Activated CD8-positive, alpha-beta T cell treated with anti-CD3 and anti-CD28 coated beads for 36 hours (primary cell): Measurements from ENCODE around the gene DENND2D. TPM values are rescaled to one million over a fixed set of nuclear protein-coding genes. Genes with fewer than 3 reads are reported as not detected.

Experiments used
- ATAC-seq: fragments of 200-7000 bp; cut with Tn5 transposase; one replicate; pipeline ENCODE4 v1.10.0; 2021; ENCODE audit warnings: mild to moderate bottlenecking, moderate library complexity
- CTCF ChIA-PET: fragments of 350-600 bp; sonication (Branson Sonifier 250); formaldehyde crosslinking; loops from one replicate; lab custom pipeline; 2021; ENCODE audit warnings: antibody characterized with exemption; lab: Charles Lee
- POLR2A ChIA-PET: fragments of 350-600 bp; sonication (Branson Sonifier 250); formaldehyde crosslinking; loops from one replicate; lab custom pipeline; 2021; ENCODE audit warnings: antibody characterized with exemption; lab: Charles Lee
- DNase-seq: peaks from one replicate; pipeline ENCODE4 v3.0.0-alpha.2; 2020
- H3K27ac Mint-ChIP-seq: one replicate; pipeline ENCODE4 v1.8.0; 2021; ENCODE audit warnings: mild to moderate bottlenecking, mixed read lengths
- H3K27me3 Mint-ChIP-seq: one replicate; pipeline ENCODE4 v1.8.0; 2021; ENCODE audit warnings: mixed read lengths
- H3K36me3 Mint-ChIP-seq: one replicate; pipeline ENCODE4 v1.8.0; 2021; ENCODE audit warnings: low read depth, mixed read lengths
- H3K4me1 Mint-ChIP-seq: one replicate; pipeline ENCODE4 v1.8.0; 2021; ENCODE audit warnings: low read depth, mixed read lengths
- H3K4me3 Mint-ChIP-seq: one replicate; pipeline ENCODE4 v1.8.0; 2021; ENCODE audit warnings: mild to moderate bottlenecking, moderate library complexity, mixed read lengths
- H3K9me3 Mint-ChIP-seq: one replicate; pipeline ENCODE4 v1.8.0; 2021; ENCODE audit warnings: mixed read lengths
- intact Hi-C: fragments of 100-400 bp; cut with micrococcal nuclease; formaldehyde crosslinking; loops from one replicate; pipeline ENCODE4 v1.10.0; 2022
- total RNA-seq, 2 experiments: library from RNA; stranded (reverse); gene quantifications; one replicate each; pipeline ENCODE4 v1.2.3, GENCODE V29; 2021
- TF ChIP-seq, protein P1 (sequence below): fragments of 200-600 bp; IDR thresholded peaks from one replicate; pipeline ENCODE4 v1.8.0; 2022; ENCODE audit warnings: antibody characterized with exemption, mild to moderate bottlenecking

Gene DENND2D
- total RNA-seq, 2 experiments from 2014 or later, result 201 to 208 TPM

DNA sequence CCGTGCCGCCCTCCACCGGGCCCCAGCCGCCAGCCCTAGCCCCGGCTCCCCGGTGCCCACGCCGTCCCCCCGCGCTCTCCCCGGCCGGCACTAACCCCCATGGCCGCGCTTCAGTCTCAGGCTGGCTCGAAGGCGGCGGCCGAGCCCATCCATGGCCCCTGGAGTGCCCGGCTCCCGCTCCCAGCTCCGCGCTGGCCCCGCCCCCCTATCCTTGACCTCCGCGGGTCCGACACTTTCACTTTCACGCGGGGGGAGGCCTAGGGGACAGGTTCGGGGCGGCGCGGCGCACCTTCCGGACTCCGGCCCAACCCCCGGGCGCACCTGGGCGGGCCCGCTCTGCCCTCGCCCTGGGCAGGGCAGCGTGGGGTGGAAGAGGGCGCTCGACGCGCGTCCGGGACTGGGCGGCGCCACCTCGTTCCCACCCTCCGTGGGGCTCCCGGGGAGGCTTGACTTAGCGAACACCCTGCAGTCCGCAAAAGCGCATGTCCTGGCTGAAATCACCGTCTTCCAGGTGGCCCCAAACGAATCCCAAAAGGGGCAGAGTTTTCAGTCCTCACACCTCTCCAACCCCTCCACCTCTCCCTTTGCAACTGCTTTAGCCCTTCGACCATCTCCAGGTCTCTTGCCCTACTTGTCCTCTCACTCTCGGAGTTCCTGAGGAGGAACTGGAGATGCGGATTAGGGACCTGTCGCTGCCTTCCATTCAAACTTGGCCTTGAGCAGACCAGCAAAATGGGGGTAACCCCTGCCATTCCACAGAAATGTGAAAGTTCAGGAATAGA is 3.9 kb upstream of the DENND2D start:
- ATAC-seq (peak; percentile 61), DNase-seq (peak; percentile 65)
- Mint-ChIP-seq H3K4me1 (peaks cover 57% of the 10 kb centered on the region), H3K4me3 (peak overlapping the region; percentile 99), H3K27me3 (no peaks in the 10 kb centered on the region), H3K9me3 (no peaks in the 10 kb centered on the region), H3K27ac (peak overlapping the region; percentile 98), H3K36me3 (peaks cover 18% of the 10 kb centered on the region)
- ChIA-PET CTCF (interaction anchor here (0.6 to 1.7 kb wide), 7 partner anchors 10 to 22 kb away, joined by 3 to 6 read pairs (median 3); no protein-coding TSS in a partner anchor), POLR2A (interaction anchor here (0.6 to 10.4 kb wide), 5 partner anchors 13 to 342 kb away, joined by 3 to 245 read pairs (median 4); partner anchors contain the start of genes CEPT1 and DRAM2)
- intact Hi-C loops, result no loop called here
- TF ChIP-seq, protein P1, sequence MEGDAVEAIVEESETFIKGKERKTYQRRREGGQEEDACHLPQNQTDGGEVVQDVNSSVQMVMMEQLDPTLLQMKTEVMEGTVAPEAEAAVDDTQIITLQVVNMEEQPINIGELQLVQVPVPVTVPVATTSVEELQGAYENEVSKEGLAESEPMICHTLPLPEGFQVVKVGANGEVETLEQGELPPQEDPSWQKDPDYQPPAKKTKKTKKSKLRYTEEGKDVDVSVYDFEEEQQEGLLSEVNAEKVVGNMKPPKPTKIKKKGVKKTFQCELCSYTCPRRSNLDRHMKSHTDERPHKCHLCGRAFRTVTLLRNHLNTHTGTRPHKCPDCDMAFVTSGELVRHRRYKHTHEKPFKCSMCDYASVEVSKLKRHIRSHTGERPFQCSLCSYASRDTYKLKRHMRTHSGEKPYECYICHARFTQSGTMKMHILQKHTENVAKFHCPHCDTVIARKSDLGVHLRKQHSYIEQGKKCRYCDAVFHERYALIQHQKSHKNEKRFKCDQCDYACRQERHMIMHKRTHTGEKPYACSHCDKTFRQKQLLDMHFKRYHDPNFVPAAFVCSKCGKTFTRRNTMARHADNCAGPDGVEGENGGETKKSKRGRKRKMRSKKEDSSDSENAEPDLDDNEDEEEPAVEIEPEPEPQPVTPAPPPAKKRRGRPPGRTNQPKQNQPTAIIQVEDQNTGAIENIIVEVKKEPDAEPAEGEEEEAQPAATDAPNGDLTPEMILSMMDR, result no peak

DNA sequence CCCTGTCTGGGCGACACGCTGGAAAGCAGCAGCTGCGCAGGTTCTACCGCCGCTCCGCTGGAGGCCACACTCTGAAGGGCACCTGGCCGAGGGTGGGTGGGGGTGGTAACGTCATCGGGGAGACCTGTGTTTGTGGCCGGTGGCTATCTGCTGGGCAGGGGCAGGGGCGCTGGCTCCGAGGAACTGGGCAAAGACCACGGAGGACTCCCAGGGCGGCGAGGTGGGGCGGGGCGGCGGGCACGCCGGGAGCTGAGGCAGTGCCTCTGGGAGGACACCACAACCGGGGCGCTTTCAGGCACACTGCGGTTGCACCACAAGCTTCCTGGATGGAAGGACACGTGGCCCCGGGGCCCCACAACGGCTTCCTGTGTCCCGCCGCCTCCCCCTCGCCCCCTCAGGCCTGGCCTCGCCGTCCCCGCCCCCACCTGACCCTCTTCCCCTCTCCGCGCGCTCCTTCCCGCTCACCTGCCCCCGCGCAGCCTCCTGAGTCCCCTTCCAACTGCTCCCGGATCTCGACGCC is 3.3 kb upstream of the DENND2D start:
- intact Hi-C loops, result loop anchor here (1.0 kb wide), 1 partner anchor 11 kb away; no protein-coding TSS in a partner anchor
- Mint-ChIP-seq H3K27ac (peak overlapping the region; percentile 98), H3K4me1 (peaks cover 56% of the 10 kb centered on the region), H3K27me3 (no peaks in the 10 kb centered on the region), H3K36me3 (peaks cover 25% of the 10 kb centered on the region), H3K9me3 (no peaks in the 10 kb centered on the region), H3K4me3 (peak overlapping the region; percentile 99)
- DNase-seq, result peak; percentile 93
- TF ChIP-seq, protein P1, result no peak
- ChIA-PET POLR2A (interaction anchor here (0.6 to 10.4 kb wide), 5 partner anchors 12 to 341 kb away, joined by 3 to 245 read pairs (median 4); partner anchors contain the start of genes CEPT1 and DRAM2), CTCF (interaction anchor here (0.6 to 2.3 kb wide), 8 partner anchors 11 to 21 kb away, joined by 3 to 6 read pairs (median 4); no protein-coding TSS in a partner anchor)
- ATAC-seq, result peak; percentile 31

DNA sequence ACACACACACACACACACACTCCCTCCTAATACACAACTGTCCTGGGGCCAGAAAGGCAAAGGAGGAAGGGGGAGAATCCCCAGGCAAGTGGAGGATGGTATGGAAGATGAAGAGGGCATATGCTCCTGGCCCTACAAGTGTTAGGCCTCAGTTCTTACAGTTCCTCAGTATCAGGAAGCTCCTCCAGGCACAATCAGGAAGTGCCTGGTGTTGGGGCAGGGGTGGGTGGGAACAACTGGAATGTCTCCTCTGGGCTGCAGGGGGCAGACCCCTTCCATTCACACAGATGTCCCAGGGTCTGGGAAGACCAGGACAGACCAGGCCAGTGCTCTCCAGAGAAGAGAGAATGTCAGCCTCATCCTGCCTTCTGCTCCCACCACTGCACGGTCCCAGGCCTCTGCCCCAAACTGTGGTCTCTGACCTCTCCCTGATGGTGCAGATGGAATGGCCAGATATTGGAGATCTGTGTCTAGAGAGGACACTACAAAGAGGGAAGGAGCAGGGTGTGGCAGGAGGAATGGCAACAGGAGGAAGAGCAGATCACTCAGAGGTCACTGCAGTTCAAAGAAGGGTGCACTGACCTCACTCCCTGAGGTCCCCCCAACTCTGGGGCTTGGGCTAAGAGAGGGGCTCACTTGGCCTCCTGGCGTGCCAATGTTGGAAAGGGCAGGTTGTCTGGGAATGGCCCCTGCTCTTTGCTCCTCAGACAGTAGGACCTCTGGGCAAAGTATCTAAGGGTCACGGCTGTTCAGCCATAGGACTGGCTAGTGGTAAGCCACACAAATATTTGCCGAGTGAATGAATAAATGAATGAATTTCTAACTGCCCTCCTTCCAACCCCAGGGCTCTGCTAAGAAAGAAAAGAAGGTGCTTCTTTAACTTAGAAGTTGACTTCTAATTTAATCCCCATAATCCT is 2.5 kb upstream of the DENND2D start:
- ChIA-PET POLR2A (interaction anchor here (1.0 to 10.4 kb wide), 7 partner anchors 9 to 161 kb away, joined by 3 to 245 read pairs (median 4); partner anchors contain the start of genes CEPT1 and DRAM2), CTCF (interaction anchor here (1.1 to 8.8 kb wide), 6 partner anchors 10 to 20 kb away, joined by 3 to 150 read pairs (median 5); no protein-coding TSS in a partner anchor)
- Mint-ChIP-seq H3K36me3 (peaks cover 33% of the 10 kb centered on the region), H3K4me1 (peaks cover 52% of the 10 kb centered on the region), H3K9me3 (no peaks in the 10 kb centered on the region), H3K4me3 (peak overlapping the region; percentile 99), H3K27ac (peak overlapping the region; percentile 98), H3K27me3 (no peaks in the 10 kb centered on the region)
- TF ChIP-seq, protein P1, result no peak
- intact Hi-C loops, result loop anchor here (1.0 kb wide), 1 partner anchor 11 kb away; no protein-coding TSS in a partner anchor
- no peak for ATAC-seq
- DNase-seq, result no peak

GRCh38 chr1:111202366-111202706 is 1.9 kb upstream of the DENND2D start:
- H3K9me3 Mint-ChIP-seq, result no peaks in the 10 kb centered on the region
- ATAC-seq (no peak), DNase-seq (no peak)
- TF ChIP-seq, protein P1, result no peak
- intact Hi-C loops, result no loop called here
- POLR2A ChIA-PET, result interaction anchor here (1.0 to 10.4 kb wide), 6 partner anchors 8 to 161 kb away, joined by 3 to 245 read pairs (median 4); partner anchors contain the start of genes CEPT1 and DRAM2
- peak overlapping the region; percentile 99 for H3K4me3 Mint-ChIP-seq
- peaks cover 55% of the 10 kb centered on the region for H3K4me1 Mint-ChIP-seq
- H3K27ac Mint-ChIP-seq, result peak overlapping the region; percentile 98
- no peaks in the 10 kb centered on the region for H3K27me3 Mint-ChIP-seq
- CTCF ChIA-PET, result interaction anchor here (1.8 to 8.8 kb wide), 4 partner anchors 9 to 21 kb away, joined by 4 to 150 read pairs (median 16); no protein-coding TSS in a partner anchor
- H3K36me3 Mint-ChIP-seq, result peaks cover 39% of the 10 kb centered on the region
